ENCODE measurements around the gene ATP5ME. TPM values are rescaled to one million over a fixed set of nuclear protein-coding genes. Genes with fewer than 3 reads are reported as not detected.
"Not testable (repeated sequence)": the region's sequence is repeated elsewhere in the genome, so short reads cannot be mapped to it uniquely, and the experiment has no call there.

Gene ATP5ME
- polyA plus RNA-seq, 3 donors = 163 to 397 (median 367) TPM

DNA sequence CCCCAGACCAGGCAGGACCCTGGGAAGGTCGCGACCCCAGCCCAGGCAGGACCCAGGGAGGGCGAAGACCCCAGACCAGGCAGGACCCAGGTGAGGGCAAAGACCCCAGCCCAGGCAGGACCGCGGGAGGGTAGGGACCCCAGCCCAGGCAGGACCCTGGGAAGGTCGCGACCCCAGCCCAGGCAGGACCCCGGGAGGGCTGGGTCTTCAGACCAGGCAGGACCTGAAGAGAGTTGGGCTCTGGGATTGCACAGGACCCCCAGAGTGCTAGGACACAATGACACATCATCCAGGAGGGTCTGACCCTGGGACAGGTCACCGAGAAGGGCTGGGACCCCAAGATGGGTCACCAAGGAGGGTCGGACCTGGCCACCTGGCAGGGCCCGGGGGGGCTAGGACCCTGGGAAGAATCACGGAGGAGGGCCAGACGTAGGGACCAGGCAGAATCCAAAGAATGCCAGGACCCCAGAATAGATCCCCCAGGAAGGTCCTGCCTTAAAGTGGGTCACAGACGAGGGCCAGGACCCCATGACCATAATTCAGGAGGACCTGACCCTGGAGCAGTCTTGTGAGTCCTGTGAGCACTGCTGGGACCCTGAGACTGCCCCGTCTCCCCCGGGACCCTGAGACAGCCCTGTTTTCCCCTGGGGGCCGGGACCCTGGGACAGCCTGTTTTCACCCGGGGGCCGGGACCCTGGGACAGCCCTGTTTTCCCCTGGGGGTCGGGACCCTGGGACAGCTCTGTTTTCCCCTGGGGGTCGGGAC lies 32.9 kb upstream of the ATP5ME start:
- H3K4me3 ChIP-seq (replicated peaks in 1 of 3; ENCODE audit: low read depth in 2 of 3, low read length in 3 of 3) = peak overlapping the region in 1 of 3 experiments; percentile 36
- H3K9me3 Mint-ChIP-seq = no peaks in the 10 kb centered on the region
- intact Hi-C loops (cut with micrococcal nuclease) = loop anchor here (5.0 kb wide), 2 partner anchors 35 to 75 kb away; partner anchors contain the start of genes ATP5ME (in 1 of the 2) and MYL5 (in 1 of the 2)
- no peak overlapping the region for H3K4me3 Mint-ChIP-seq
- TF ChIP-seq, protein P1, sequence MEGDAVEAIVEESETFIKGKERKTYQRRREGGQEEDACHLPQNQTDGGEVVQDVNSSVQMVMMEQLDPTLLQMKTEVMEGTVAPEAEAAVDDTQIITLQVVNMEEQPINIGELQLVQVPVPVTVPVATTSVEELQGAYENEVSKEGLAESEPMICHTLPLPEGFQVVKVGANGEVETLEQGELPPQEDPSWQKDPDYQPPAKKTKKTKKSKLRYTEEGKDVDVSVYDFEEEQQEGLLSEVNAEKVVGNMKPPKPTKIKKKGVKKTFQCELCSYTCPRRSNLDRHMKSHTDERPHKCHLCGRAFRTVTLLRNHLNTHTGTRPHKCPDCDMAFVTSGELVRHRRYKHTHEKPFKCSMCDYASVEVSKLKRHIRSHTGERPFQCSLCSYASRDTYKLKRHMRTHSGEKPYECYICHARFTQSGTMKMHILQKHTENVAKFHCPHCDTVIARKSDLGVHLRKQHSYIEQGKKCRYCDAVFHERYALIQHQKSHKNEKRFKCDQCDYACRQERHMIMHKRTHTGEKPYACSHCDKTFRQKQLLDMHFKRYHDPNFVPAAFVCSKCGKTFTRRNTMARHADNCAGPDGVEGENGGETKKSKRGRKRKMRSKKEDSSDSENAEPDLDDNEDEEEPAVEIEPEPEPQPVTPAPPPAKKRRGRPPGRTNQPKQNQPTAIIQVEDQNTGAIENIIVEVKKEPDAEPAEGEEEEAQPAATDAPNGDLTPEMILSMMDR (IDR thresholded peaks at IDR 0.05) = no peak
- peak overlapping the region; percentile 100 for H3K9ac ChIP-seq (ENCODE audit: insufficient read depth, low read length, poor library complexity, severe bottlenecking)
- no peaks in the 10 kb centered on the region for H3K9me3 ChIP-seq (replicated peaks in 1 of 2; ENCODE audit: control insufficient read depth in 1 of 2, insufficient read depth in 1 of 2, low read length in 2 of 2)
- H3K27ac ChIP-seq (ENCODE audit: low read depth in 1 of 2, low read length in 2 of 2) = no peak overlapping the region
- DNase-seq = no peak
- peaks cover 32% of the 10 kb centered on the region for H3K4me1 Mint-ChIP-seq
- H2AFZ ChIP-seq (ENCODE audit: insufficient read depth, low read depth, low read length, poor library complexity, severe bottlenecking) = no peak overlapping the region
- H3K27me3 ChIP-seq (ENCODE audit: control insufficient read depth in 2 of 2, insufficient read depth in 2 of 2, low read length in 2 of 2) = no peaks in the 10 kb centered on the region
- H3K36me3 ChIP-seq (replicated peaks in 1 of 2; ENCODE audit: control insufficient read depth in 1 of 2, insufficient read depth in 2 of 2, low read length in 2 of 2) = peaks cover 0 to 16% of the 10 kb centered on the region in 2 donors
- peaks cover 42% of the 10 kb centered on the region for H4K20me1 ChIP-seq (ENCODE audit: insufficient read depth, low read length)
- H3K4me1 ChIP-seq (ENCODE audit: control insufficient read depth in 1 of 2, insufficient read depth in 2 of 2, low read length in 2 of 2) = peaks cover 39 to 53% of the 10 kb centered on the region in 2 donors
- peaks cover 61% of the 10 kb centered on the region for H3K79me2 ChIP-seq (ENCODE audit: insufficient read depth, low read length)
- WGBS (ENCODE audit: insufficient coverage) = 92% methylated on average over 18 of the region's 21 CpGs
- peak overlapping the region; percentile 32 for H3K4me2 ChIP-seq (replicated peaks; ENCODE audit: extremely low read depth, low read length, poor library complexity, severe bottlenecking)
- peaks cover 2 to 4% (median 2%) of the 10 kb centered on the region in 3 donors for H3K27me3 Mint-ChIP-seq (ENCODE audit: low read depth in 3 of 3)
- H3K27ac Mint-ChIP-seq = no peak overlapping the region
- peaks cover 8 to 13% of the 10 kb centered on the region in 2 donors for H3K36me3 Mint-ChIP-seq

DNA sequence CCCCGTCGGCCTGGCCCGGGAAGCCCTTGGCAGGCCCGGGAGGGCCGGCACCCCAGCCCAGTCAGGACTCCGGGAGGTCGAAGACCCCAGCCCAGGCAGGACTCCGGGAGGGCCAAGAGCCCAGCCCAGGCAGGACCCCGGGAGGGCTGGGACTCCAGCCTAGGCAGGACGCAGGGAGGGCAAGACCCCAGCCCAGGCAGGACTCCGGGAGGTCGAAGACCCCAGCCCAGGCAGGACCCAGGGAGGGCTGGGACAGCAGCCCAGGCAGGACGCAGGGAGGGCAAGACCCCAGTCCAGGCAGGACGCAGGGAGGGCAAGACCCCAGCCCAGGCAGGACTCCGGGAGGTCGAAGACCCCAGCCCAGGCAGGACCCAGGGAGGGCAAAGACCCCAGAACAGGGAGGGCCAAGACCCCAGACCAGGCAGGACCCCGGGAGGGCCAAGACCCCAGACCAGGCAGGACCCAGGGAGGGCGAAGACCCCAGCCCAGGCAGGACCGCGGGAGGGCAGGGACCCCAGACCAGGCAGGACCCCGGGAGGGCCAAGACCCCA lies 32.1 kb upstream of the ATP5ME start:
- not testable (repeated sequence) for H3K27me3 ChIP-seq (ENCODE audit: control insufficient read depth in 2 of 2, insufficient read depth in 2 of 2, low read length in 2 of 2); H3K9me3 Mint-ChIP-seq; H3K9me3 ChIP-seq (replicated peaks in 1 of 2; ENCODE audit: control insufficient read depth in 1 of 2, insufficient read depth in 1 of 2, low read length in 2 of 2); DNase-seq; H3K27me3 Mint-ChIP-seq (ENCODE audit: low read depth in 3 of 3)
- peak overlapping the region; percentile 100 for H3K9ac ChIP-seq (ENCODE audit: insufficient read depth, low read length, poor library complexity, severe bottlenecking)
- peaks cover 56% of the 10 kb centered on the region for H3K79me2 ChIP-seq (ENCODE audit: insufficient read depth, low read length)
- peak overlapping the region; percentile 80 for H2AFZ ChIP-seq (ENCODE audit: insufficient read depth, low read depth, low read length, poor library complexity, severe bottlenecking)
- peaks cover 0 to 16% of the 10 kb centered on the region in 2 donors for H3K36me3 ChIP-seq (replicated peaks in 1 of 2; ENCODE audit: control insufficient read depth in 1 of 2, insufficient read depth in 2 of 2, low read length in 2 of 2)
- peak overlapping the region; percentile 60 to 94 (median 86) for H3K4me3 ChIP-seq (replicated peaks in 1 of 3; ENCODE audit: low read depth in 2 of 3, low read length in 3 of 3)
- H3K27ac Mint-ChIP-seq = peak overlapping the region in 2 of 7 donors; percentile 13 to 40
- WGBS (ENCODE audit: insufficient coverage) = 10% methylated on average over 21 of the region's 21 CpGs
- peak overlapping the region; percentile 55 to 78 for H3K4me3 Mint-ChIP-seq
- H3K36me3 Mint-ChIP-seq = peaks cover 8 to 12% of the 10 kb centered on the region in 2 donors
- peaks cover 40% of the 10 kb centered on the region for H4K20me1 ChIP-seq (ENCODE audit: insufficient read depth, low read length)
- H3K27ac ChIP-seq (ENCODE audit: low read depth in 1 of 2, low read length in 2 of 2) = peak overlapping the region; percentile 40 to 96
- H3K4me1 Mint-ChIP-seq = peaks cover 32% of the 10 kb centered on the region
- H3K4me1 ChIP-seq (ENCODE audit: control insufficient read depth in 1 of 2, insufficient read depth in 2 of 2, low read length in 2 of 2) = peaks cover 39 to 53% of the 10 kb centered on the region in 2 donors
- intact Hi-C loops (cut with micrococcal nuclease) = loop anchor here (5.0 kb wide), 2 partner anchors 34 to 76 kb away; partner anchors contain the start of genes ATP5ME (in 1 of the 2) and MYL5 (in 1 of the 2)
- peak overlapping the region; percentile 76 for H3K4me2 ChIP-seq (replicated peaks; ENCODE audit: extremely low read depth, low read length, poor library complexity, severe bottlenecking)
